Measurements from ENCODE around the gene SRRM4. TPM values are rescaled to one million over a fixed set of nuclear protein-coding genes. Genes with fewer than 3 reads are reported as not detected.

The SRRM4 gene
- total RNA-seq, 1 donor from 2014 or later = not detected

DNA sequence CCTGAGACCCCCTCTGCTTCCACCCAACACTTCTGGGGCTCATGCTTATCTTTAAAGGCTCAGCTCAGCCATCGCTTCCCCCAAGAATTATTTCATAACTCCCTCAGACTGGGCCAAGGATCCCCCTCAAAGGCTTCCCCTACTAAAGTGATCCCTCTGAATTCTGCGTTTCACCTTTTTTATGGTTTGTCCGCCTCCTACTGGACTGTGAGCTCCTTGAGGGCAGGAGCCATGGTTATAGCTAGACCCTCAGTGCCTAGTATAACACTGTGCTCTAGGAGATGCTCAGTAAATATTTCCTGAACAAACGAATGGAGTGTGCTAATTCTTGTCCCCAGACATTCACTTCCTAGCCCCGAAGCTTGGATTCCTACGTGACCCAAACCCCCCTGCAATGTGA is 20.5 kb upstream of the SRRM4 start:
- Histone ChIP-seq H3K27ac (no peak overlapping the region), H3K27me3 (ENCODE audit: low read depth) (no peaks in the 10 kb centered on the region), H3K9me3 (no peaks in the 10 kb centered on the region), H3K4me3 (no peak overlapping the region), H3K36me3 (no peaks in the 10 kb centered on the region), H3K4me1 (no peaks in the 10 kb centered on the region)
- TF ChIP-seq, protein P1, sequence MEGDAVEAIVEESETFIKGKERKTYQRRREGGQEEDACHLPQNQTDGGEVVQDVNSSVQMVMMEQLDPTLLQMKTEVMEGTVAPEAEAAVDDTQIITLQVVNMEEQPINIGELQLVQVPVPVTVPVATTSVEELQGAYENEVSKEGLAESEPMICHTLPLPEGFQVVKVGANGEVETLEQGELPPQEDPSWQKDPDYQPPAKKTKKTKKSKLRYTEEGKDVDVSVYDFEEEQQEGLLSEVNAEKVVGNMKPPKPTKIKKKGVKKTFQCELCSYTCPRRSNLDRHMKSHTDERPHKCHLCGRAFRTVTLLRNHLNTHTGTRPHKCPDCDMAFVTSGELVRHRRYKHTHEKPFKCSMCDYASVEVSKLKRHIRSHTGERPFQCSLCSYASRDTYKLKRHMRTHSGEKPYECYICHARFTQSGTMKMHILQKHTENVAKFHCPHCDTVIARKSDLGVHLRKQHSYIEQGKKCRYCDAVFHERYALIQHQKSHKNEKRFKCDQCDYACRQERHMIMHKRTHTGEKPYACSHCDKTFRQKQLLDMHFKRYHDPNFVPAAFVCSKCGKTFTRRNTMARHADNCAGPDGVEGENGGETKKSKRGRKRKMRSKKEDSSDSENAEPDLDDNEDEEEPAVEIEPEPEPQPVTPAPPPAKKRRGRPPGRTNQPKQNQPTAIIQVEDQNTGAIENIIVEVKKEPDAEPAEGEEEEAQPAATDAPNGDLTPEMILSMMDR (IDR thresholded peaks at IDR 0.05) = no peak
- ATAC-seq (no peak), DNase-seq (no peak)
- intact Hi-C loops (cut with DNase I) = no loop called here

DNA sequence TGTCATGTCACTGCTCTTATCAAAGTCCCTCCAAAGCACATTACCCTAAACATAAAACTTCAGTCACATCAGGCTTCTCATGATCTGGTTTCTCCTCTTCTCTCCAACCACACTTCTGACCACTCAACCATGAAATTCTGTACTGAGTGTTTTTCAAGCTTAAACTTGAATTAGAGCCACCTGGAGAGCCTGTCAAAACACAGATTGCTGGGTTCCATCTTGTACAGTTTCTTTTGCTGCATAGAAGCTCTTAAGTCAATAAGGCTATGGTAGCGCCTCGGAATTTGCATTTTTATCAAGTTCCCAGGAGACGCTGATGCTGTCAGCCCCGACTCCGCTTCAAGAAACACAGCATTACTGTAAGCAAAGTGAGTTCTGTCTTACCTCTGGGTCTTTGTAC is 16.4 kb upstream of the SRRM4 start:
- Histone ChIP-seq H3K27me3 (ENCODE audit: low read depth) (peaks cover 5% of the 10 kb centered on the region), H3K4me3 (no peak overlapping the region), H3K27ac (no peak overlapping the region), H3K36me3 (no peaks in the 10 kb centered on the region), H3K9me3 (no peaks in the 10 kb centered on the region), H3K4me1 (no peaks in the 10 kb centered on the region)
- TF ChIP-seq, protein P1 (IDR thresholded peaks at IDR 0.05) = no peak
- intact Hi-C loops (cut with DNase I) = no loop called here
- no peak for DNase-seq
- no peak for ATAC-seq

DNA sequence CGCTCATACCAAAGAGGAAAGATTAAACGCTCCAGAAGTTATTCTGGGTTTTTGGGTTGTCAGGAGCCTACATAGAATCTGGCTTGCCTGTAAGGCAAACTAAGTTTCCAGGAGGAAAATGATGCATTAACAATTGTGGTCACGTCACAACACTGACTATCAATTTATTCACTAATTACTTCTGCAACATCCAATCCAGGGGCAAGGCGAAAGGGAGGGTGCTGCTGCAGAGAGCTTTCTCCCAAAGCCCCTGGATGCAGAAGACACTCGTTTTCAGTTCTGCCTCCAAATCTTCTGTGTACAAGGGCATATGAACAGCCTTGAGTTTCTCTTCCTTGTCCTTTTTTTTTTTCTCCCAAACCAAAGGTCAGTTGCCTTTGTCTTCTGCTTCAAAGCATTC is 10.5 kb upstream of the SRRM4 start:
- TF ChIP-seq, protein P1 (IDR thresholded peaks at IDR 0.05) = no peak
- Histone ChIP-seq H3K27me3 (ENCODE audit: low read depth) (peaks cover 5% of the 10 kb centered on the region), H3K27ac (no peak overlapping the region), H3K9me3 (no peaks in the 10 kb centered on the region), H3K4me3 (no peak overlapping the region), H3K4me1 (no peaks in the 10 kb centered on the region), H3K36me3 (no peaks in the 10 kb centered on the region)
- intact Hi-C loops (cut with DNase I) = no loop called here
- DNase-seq = no peak
- ATAC-seq = no peak

DNA sequence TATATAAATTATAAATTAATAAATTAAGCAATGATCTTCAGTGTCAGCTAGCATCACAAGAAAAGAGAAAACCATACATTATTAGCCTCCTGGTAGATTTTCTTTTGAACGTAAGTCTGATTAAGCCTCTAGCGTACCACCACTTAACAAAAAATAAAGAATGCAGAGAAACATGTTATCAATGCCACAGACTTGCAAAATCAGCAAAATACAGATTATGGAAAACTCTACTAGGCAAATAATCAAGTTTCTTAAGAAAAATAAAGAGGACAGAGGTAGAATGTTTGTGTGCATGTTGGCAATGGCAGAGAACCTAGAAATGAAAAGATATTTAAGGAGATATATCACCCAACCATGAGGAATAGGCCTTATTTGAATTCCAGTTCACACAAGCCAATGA is 8.4 kb upstream of the SRRM4 start:
- Histone ChIP-seq H3K9me3 (no peaks in the 10 kb centered on the region), H3K4me3 (no peak overlapping the region), H3K4me1 (no peaks in the 10 kb centered on the region), H3K36me3 (no peaks in the 10 kb centered on the region), H3K27me3 (ENCODE audit: low read depth) (peaks cover 5% of the 10 kb centered on the region), H3K27ac (no peak overlapping the region)
- TF ChIP-seq, protein P1 (IDR thresholded peaks at IDR 0.05) = no peak
- DNase-seq = no peak
- intact Hi-C loops (cut with DNase I) = no loop called here
- ATAC-seq = no peak

DNA sequence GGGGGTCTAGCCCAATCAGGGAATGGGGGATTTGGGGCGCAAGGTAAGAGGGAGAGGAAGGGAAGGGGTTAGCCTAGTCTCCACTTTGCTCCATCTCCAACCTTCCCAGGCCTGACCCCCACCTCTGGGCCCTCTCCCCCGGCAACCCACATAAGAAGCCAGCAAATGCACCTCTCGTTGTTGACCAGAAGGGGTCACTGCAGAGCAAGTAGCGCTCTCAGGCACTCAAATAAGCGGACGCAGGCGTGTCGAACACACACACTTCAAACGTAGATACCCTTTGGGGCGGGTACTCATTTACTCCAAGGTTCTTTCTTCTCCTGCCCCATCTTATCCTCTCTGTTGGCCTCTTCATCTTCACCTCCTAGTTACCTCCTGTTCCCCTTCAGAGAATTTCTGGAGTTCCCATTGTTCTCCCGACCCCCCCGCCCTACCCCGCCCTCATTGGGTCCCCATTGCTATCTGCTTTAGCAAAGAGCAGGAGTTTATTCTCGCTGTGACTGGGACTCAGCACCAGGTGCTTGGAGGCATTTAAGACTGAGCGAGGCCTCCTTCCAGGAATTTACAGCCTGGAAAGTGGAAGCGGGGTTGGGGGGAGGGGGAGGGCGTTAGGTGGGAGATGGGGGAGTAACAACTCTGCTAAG is 1.5 kb upstream of the SRRM4 start:
- ATAC-seq (peak; percentile 69 to 71), DNase-seq (peak; percentile 49)
- H3K27ac ChIP-seq = no peak overlapping the region
- H3K9me3 ChIP-seq = no peaks in the 10 kb centered on the region
- intact Hi-C loops (cut with DNase I) = no loop called here
- H3K36me3 ChIP-seq = no peaks in the 10 kb centered on the region
- H3K27me3 ChIP-seq (ENCODE audit: low read depth) = peaks cover 51% of the 10 kb centered on the region
- H3K4me1 ChIP-seq = peaks cover 7% of the 10 kb centered on the region
- no peak overlapping the region for H3K4me3 ChIP-seq
- TF ChIP-seq, protein P1 (IDR thresholded peaks at IDR 0.05) = peak; percentile 65
